ENCODE data around the gene SPEG.
"Not testable (repeated sequence)": the region's sequence is repeated elsewhere in the genome, so short reads cannot be mapped to it uniquely, and the experiment has no call there.

Gene SPEG

GRCh38 chr2:219388907-219389156 lies 45.8 kb upstream of the SPEG start:
- Histone ChIP-seq H3K4me2 (ENCODE audit: low read length) (peak overlapping the region; percentile 61), H3F3A (ENCODE audit: insufficient read depth, low read length) (no peaks in the 10 kb centered on the region), H3K79me2 (ENCODE audit: insufficient read depth, low read length) (no peaks in the 10 kb centered on the region), H2AFZ (ENCODE audit: low read length) (peak overlapping the region; percentile 15), H3K36me3 (ENCODE audit: insufficient read depth, low read length) (peaks cover 16% of the 10 kb centered on the region), H4K20me1 (ENCODE audit: insufficient read depth, low read length) (no peaks in the 10 kb centered on the region), H3K4me1 (ENCODE audit: insufficient read depth, low read length, severe bottlenecking) (peaks cover 14% of the 10 kb centered on the region), H3K27ac (ENCODE audit: low read depth, low read length, poor library complexity, severe bottlenecking) (no peak overlapping the region), H3K9me2 (ENCODE audit: low read depth, low read length) (no peaks in the 10 kb centered on the region), H3K9me3 (ENCODE audit: low read length) (no peaks in the 10 kb centered on the region), H3K4me3 (ENCODE audit: low read depth, low read length, poor library complexity, severe bottlenecking) (peak overlapping the region; percentile 52), H3K9ac (ENCODE audit: low read length) (peak overlapping the region; percentile 47), H3K27me3 (ENCODE audit: insufficient read depth, low read length) (no peaks in the 10 kb centered on the region)
- no peak for TF ChIP-seq EZH2 (IDR thresholded peaks at IDR 0.05; ENCODE audit: borderline replicate concordance, low read length)
- no peak for TF ChIP-seq CTCF (IDR thresholded peaks at IDR 0.05; ENCODE audit: low read length)

GRCh38 chr2:219392754-219393153 lies 41.9 kb upstream of the SPEG start:
- Histone ChIP-seq H3K9me2 (ENCODE audit: low read depth, low read length) (no peaks in the 10 kb centered on the region), H4K20me1 (ENCODE audit: insufficient read depth, low read length) (no peaks in the 10 kb centered on the region), H3K79me2 (ENCODE audit: insufficient read depth, low read length) (no peaks in the 10 kb centered on the region), H3K4me1 (ENCODE audit: insufficient read depth, low read length, severe bottlenecking) (peaks cover 6% of the 10 kb centered on the region), H3K27me3 (ENCODE audit: insufficient read depth, low read length) (no peaks in the 10 kb centered on the region), H3K4me2 (ENCODE audit: low read length) (no peak overlapping the region), H3K9ac (ENCODE audit: low read length) (no peak overlapping the region), H2AFZ (ENCODE audit: low read length) (no peak overlapping the region), H3K9me3 (ENCODE audit: low read length) (no peaks in the 10 kb centered on the region), H3K27ac (ENCODE audit: low read depth, low read length, poor library complexity, severe bottlenecking) (no peak overlapping the region), H3K36me3 (ENCODE audit: insufficient read depth, low read length) (no peaks in the 10 kb centered on the region), H3K4me3 (ENCODE audit: low read depth, low read length, poor library complexity, severe bottlenecking) (no peak overlapping the region), H3F3A (ENCODE audit: insufficient read depth, low read length) (no peaks in the 10 kb centered on the region)
- TF ChIP-seq CTCF (IDR thresholded peaks at IDR 0.05; ENCODE audit: low read length), result no peak
- no peak for TF ChIP-seq EZH2 (IDR thresholded peaks at IDR 0.05; ENCODE audit: borderline replicate concordance, low read length)

- H3K4me2 ChIP-seq (ENCODE audit: low read length); H3K9me3 ChIP-seq (ENCODE audit: low read length); H3K4me1 ChIP-seq (ENCODE audit: insufficient read depth, low read length, severe bottlenecking); H3K4me3 ChIP-seq (ENCODE audit: low read depth, low read length, poor library complexity, severe bottlenecking); H3K9ac ChIP-seq (ENCODE audit: low read length); H2AFZ ChIP-seq (ENCODE audit: low read length); H3F3A ChIP-seq (ENCODE audit: insufficient read depth, low read length); H3K79me2 ChIP-seq (ENCODE audit: insufficient read depth, low read length); H3K36me3 ChIP-seq (ENCODE audit: insufficient read depth, low read length); H3K27ac ChIP-seq (ENCODE audit: low read depth, low read length, poor library complexity, severe bottlenecking); H3K27me3 ChIP-seq (ENCODE audit: insufficient read depth, low read length); H3K9me2 ChIP-seq (ENCODE audit: low read depth, low read length); H4K20me1 ChIP-seq (ENCODE audit: insufficient read depth, low read length): not testable (repeated sequence)
Observed at GRCh38 chr2:219395056-219395455, 39.6 kb upstream of the SPEG start.

GRCh38 chr2:219395609-219396008 lies 39.0 kb upstream of the SPEG start:
- H3K4me3 ChIP-seq (ENCODE audit: low read depth, low read length, poor library complexity, severe bottlenecking), result no peak overlapping the region

More at GRCh38 chr2:219395609-219396008, 39.0 kb upstream of the SPEG start:
- no peaks in the 10 kb centered on the region; the same call in 1 of the 2 replicates for H3K27me3 ChIP-seq (ENCODE audit: insufficient read depth, low read length)
- no peak overlapping the region for H2AFZ ChIP-seq (ENCODE audit: low read length)
- no peaks in the 10 kb centered on the region for H4K20me1 ChIP-seq (ENCODE audit: insufficient read depth, low read length)
- TF ChIP-seq EZH2 (IDR thresholded peaks at IDR 0.05; ENCODE audit: borderline replicate concordance, low read length) (no peak), CTCF (IDR thresholded peaks at IDR 0.05; ENCODE audit: low read length) (no peak)
- no peak overlapping the region for H3K9ac ChIP-seq (ENCODE audit: low read length)
- H3F3A ChIP-seq (ENCODE audit: insufficient read depth, low read length), result no peaks in the 10 kb centered on the region
- no peaks in the 10 kb centered on the region for H3K79me2 ChIP-seq (ENCODE audit: insufficient read depth, low read length)
- no peaks in the 10 kb centered on the region for H3K36me3 ChIP-seq (ENCODE audit: insufficient read depth, low read length)
- H3K27ac ChIP-seq (ENCODE audit: low read depth, low read length, poor library complexity, severe bottlenecking), result no peak overlapping the region
- H3K4me2 ChIP-seq (ENCODE audit: low read length), result no peak overlapping the region
- H3K4me1 ChIP-seq (ENCODE audit: insufficient read depth, low read length, severe bottlenecking), result no peaks in the 10 kb centered on the region
- no peaks in the 10 kb centered on the region for H3K9me3 ChIP-seq (ENCODE audit: low read length)
- H3K9me2 ChIP-seq (ENCODE audit: low read depth, low read length), result no peaks in the 10 kb centered on the region

All from OCI-LY1 (cell line).